Measurements from ENCODE around the gene HOXD3. TPM values are rescaled to one million over a fixed set of nuclear protein-coding genes. Genes with fewer than 3 reads are reported as not detected.

The HOXD3 gene
- total and polyA plus RNA-seq, 2 experiments from 2014 or later, result 2.3 to 3.2 TPM

GRCh38 chr2:176157499-176158185, 535 bp downstream of the HOXD3 start:
- WGBS, 2 experiments (ENCODE audit: low coverage in 1 of 2, low lambda C conversion rate in 2 of 2, missing lambda C conversion rate in 2 of 2), result 1 to 2% methylated on average over 38 to 43 of the region's 43 CpGs
- no peaks in the 10 kb centered on the region for H3K9me3 ChIP-seq (ENCODE audit: low read depth)
- peak overlapping the region; percentile 84 for H3K4me3 ChIP-seq
- H3K9ac ChIP-seq, result peak overlapping the region; percentile 86
- peaks cover 27% of the 10 kb centered on the region; the same call in 1 of the 2 replicates for H3F3A ChIP-seq (ENCODE audit: insufficient read depth)
- H3K4me2 ChIP-seq (ENCODE audit: unreplicated experiment), result peak overlapping the region; percentile 98
- no peak for TF ChIP-seq EZH2phosphoT487 (IDR thresholded peaks at IDR 0.05; ENCODE audit: insufficient read depth, low read depth)
- no peak for TF ChIP-seq EZH2 (IDR thresholded peaks at IDR 0.05; ENCODE audit: insufficient read depth, poor library complexity, severe bottlenecking)
- peaks cover 7% of the 10 kb centered on the region; the same call in 1 of the 2 replicates for H3K36me3 ChIP-seq (ENCODE audit: low read depth)
- no peaks in the 10 kb centered on the region for H4K20me1 ChIP-seq (ENCODE audit: insufficient read depth)
- DNase-seq, result peak; percentile 69
- no peaks in the 10 kb centered on the region for H3K9me2 ChIP-seq (ENCODE audit: insufficient read depth)
- no peaks in the 10 kb centered on the region for H3K79me2 ChIP-seq (ENCODE audit: insufficient read depth)
- H3K27ac ChIP-seq, result no peak overlapping the region
- no peaks in the 10 kb centered on the region for H3K27me3 ChIP-seq (replicated peaks; ENCODE audit: insufficient read depth)
- peak overlapping the region; percentile 91 for H2AFZ ChIP-seq
- in situ Hi-C loops (cut with MboI), result no loop called here
- H3K4me1 ChIP-seq (ENCODE audit: insufficient read depth), result no peaks in the 10 kb centered on the region; the same call in 1 of the 2 replicates

GRCh38 chr2:176158186-176158591, 1.1 kb downstream of the HOXD3 start:
- no peaks in the 10 kb centered on the region for H3K79me2 ChIP-seq (ENCODE audit: insufficient read depth)
- H3K36me3 ChIP-seq (ENCODE audit: low read depth), result peaks cover 5% of the 10 kb centered on the region; the same call in 1 of the 2 replicates
- no peaks in the 10 kb centered on the region for H3K27me3 ChIP-seq (replicated peaks; ENCODE audit: insufficient read depth)
- in situ Hi-C loops (cut with MboI), result no loop called here
- WGBS, 2 experiments (ENCODE audit: low coverage in 1 of 2, low lambda C conversion rate in 2 of 2, missing lambda C conversion rate in 2 of 2), result 14 to 22% methylated on average over 22 of the region's 22 CpGs
- peak overlapping the region; percentile 84 for H3K4me3 ChIP-seq
- H3K4me1 ChIP-seq (ENCODE audit: insufficient read depth), result no peaks in the 10 kb centered on the region; the same call in 1 of the 2 replicates
- H2AFZ ChIP-seq, result peak overlapping the region; percentile 91
- no peak overlapping the region for H3K27ac ChIP-seq
- H3K9me2 ChIP-seq (ENCODE audit: insufficient read depth), result no peaks in the 10 kb centered on the region
- peak overlapping the region; percentile 98 for H3K4me2 ChIP-seq (ENCODE audit: unreplicated experiment)
- H3F3A ChIP-seq (ENCODE audit: insufficient read depth), result peaks cover 27% of the 10 kb centered on the region; the same call in 1 of the 2 replicates
- H3K9ac ChIP-seq, result peak overlapping the region; percentile 86
- H3K9me3 ChIP-seq (ENCODE audit: low read depth), result no peaks in the 10 kb centered on the region
- DNase-seq, result peak; percentile 41
- no peak for TF ChIP-seq EZH2 (IDR thresholded peaks at IDR 0.05; ENCODE audit: insufficient read depth, poor library complexity, severe bottlenecking)
- no peak for TF ChIP-seq EZH2phosphoT487 (IDR thresholded peaks at IDR 0.05; ENCODE audit: insufficient read depth, low read depth)
- H4K20me1 ChIP-seq (ENCODE audit: insufficient read depth), result no peaks in the 10 kb centered on the region

GRCh38 chr2:176158855-176159662, 2.0 kb downstream of the HOXD3 start:
- no peak overlapping the region for H3K4me2 ChIP-seq (ENCODE audit: unreplicated experiment)

DNA sequence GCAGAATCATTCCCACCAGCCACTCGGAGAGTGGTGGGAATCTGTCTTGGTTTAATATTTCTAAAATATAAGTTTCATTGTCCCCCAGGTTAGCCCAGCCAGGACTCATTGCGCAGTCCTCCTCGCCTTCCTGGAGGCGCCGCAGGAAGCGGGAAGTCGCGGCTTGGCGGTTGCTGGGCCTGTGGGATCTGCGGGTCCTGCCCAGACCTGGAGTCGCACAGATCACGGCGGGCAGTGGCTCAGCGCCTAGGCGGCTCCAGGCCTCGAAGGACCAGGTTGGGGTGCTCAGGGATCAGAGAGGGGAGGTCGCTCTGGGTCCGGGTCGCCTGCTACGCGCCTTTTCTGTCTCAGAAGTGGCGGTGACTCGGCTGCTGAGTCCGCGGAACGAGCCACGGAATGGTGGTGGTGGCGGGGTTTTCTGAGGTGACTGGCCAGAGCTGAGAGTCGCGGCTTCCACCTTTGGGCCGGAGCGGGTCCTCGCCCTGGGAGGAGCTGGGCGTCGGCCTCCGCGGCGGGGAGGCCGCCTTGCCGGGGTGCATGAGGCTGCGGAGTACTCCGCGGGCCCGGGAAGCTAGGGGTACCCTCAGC, 2.6 kb downstream of the HOXD3 start:
- Histone ChIP-seq H3K9me3 (ENCODE audit: low read depth) (no peaks in the 10 kb centered on the region), H3K4me1 (ENCODE audit: insufficient read depth) (no peaks in the 10 kb centered on the region; the same call in 1 of the 2 replicates), H3F3A (ENCODE audit: insufficient read depth) (peaks cover 13% of the 10 kb centered on the region; the same call in 1 of the 2 replicates), H3K4me2 (ENCODE audit: unreplicated experiment) (no peak overlapping the region), H3K36me3 (ENCODE audit: low read depth) (no peaks in the 10 kb centered on the region; the same call in 1 of the 2 replicates), H3K4me3 (no peak overlapping the region), H3K9ac (no peak overlapping the region), H2AFZ (no peak overlapping the region), H3K79me2 (ENCODE audit: insufficient read depth) (no peaks in the 10 kb centered on the region), H3K9me2 (ENCODE audit: insufficient read depth) (no peaks in the 10 kb centered on the region), H3K27ac (no peak overlapping the region), H4K20me1 (ENCODE audit: insufficient read depth) (no peaks in the 10 kb centered on the region), H3K27me3 (replicated peaks; ENCODE audit: insufficient read depth) (no peaks in the 10 kb centered on the region)
- in situ Hi-C loops (cut with MboI), result no loop called here
- TF ChIP-seq EZH2 (IDR thresholded peaks at IDR 0.05; ENCODE audit: insufficient read depth, poor library complexity, severe bottlenecking), result no peak
- 93% methylated on average over 32 to 44 of the region's 44 CpGs for WGBS, 2 experiments (ENCODE audit: low coverage in 1 of 2, low lambda C conversion rate in 2 of 2, missing lambda C conversion rate in 2 of 2)
- DNase-seq, result no peak

More at GRCh38 chr2:176158855-176159662, 2.0 kb downstream of the HOXD3 start:
- WGBS, 2 experiments (ENCODE audit: low coverage in 1 of 2, low lambda C conversion rate in 2 of 2, missing lambda C conversion rate in 2 of 2), result 88 to 92% methylated on average over 31 to 39 of the region's 39 CpGs
- Histone ChIP-seq H3K36me3 (ENCODE audit: low read depth) (peaks cover 5% of the 10 kb centered on the region; the same call in 1 of the 2 replicates), H3K9me2 (ENCODE audit: insufficient read depth) (no peaks in the 10 kb centered on the region), H4K20me1 (ENCODE audit: insufficient read depth) (no peaks in the 10 kb centered on the region), H3K9ac (no peak overlapping the region), H3F3A (ENCODE audit: insufficient read depth) (peaks cover 20% of the 10 kb centered on the region; the same call in 1 of the 2 replicates), H3K9me3 (ENCODE audit: low read depth) (no peaks in the 10 kb centered on the region), H2AFZ (no peak overlapping the region), H3K4me1 (ENCODE audit: insufficient read depth) (no peaks in the 10 kb centered on the region; the same call in 1 of the 2 replicates), H3K4me3 (no peak overlapping the region), H3K27ac (no peak overlapping the region), H3K79me2 (ENCODE audit: insufficient read depth) (no peaks in the 10 kb centered on the region), H3K27me3 (replicated peaks; ENCODE audit: insufficient read depth) (no peaks in the 10 kb centered on the region)
- in situ Hi-C loops (cut with MboI), result no loop called here
- DNase-seq, result no peak
- TF ChIP-seq EZH2 (IDR thresholded peaks at IDR 0.05; ENCODE audit: insufficient read depth, poor library complexity, severe bottlenecking) (no peak), EZH2phosphoT487 (IDR thresholded peaks at IDR 0.05; ENCODE audit: insufficient read depth, low read depth) (no peak)

All from GM23248 (cell line).